ENCODE measurements around the gene SAA1.
"Not testable (repeated sequence)": the region's sequence is repeated elsewhere in the genome, so short reads cannot be mapped to it uniquely, and the experiment has no call there.

GRCh38 chr11:18262681-18263350 is 3.2 kb upstream of the SAA1 start:
- not testable (repeated sequence) for TF ChIP-seq CTCF (IDR thresholded peaks at IDR 0.05; ENCODE audit: low read length); EZH2 (IDR thresholded peaks at IDR 0.05; ENCODE audit: borderline replicate concordance, low read length)

Measured in OCI-LY1 (cell line).